Stimulated activated naive CD8-positive, alpha-beta T cell treated with anti-CD3 and anti-CD28 coated beads, Interleukin-15, amount 100 ng/mL, for 72 hours (primary cell): ENCODE results near the gene GNRH2.

Experiments
- ATAC-seq: fragments of 150-1000 bp; cut with Tn5 transposase; 2 replicates; pipeline ENCODE4 v1.10.0; 2021; ENCODE audit warnings: mild to moderate bottlenecking, moderate library complexity
- DNase-seq, 2 donors: peaks; one replicate each; pipeline ENCODE4 v3.0.0; 2021 to 2022
- H3K27ac Mint-ChIP-seq, 2 donors: one replicate each; pipeline ENCODE4 v1.8.0; 2022; ENCODE audit warnings: mild to moderate bottlenecking in 2 of 2, mixed read lengths in 2 of 2, moderate library complexity in 2 of 2
- H3K27me3 Mint-ChIP-seq: one replicate; pipeline ENCODE4 v1.8.0; 2022; ENCODE audit warnings: mixed read lengths
- H3K4me1 Mint-ChIP-seq: one replicate; pipeline ENCODE4 v1.8.0; 2022; ENCODE audit warnings: mild to moderate bottlenecking, mixed read lengths
- H3K4me3 Mint-ChIP-seq, 2 donors: one replicate each; pipeline ENCODE4 v1.8.0; 2022; ENCODE audit warnings: mild to moderate bottlenecking in 2 of 2, mixed read lengths in 2 of 2, moderate library complexity in 1 of 2
- H3K9me3 Mint-ChIP-seq, 2 donors: one replicate each; pipeline ENCODE4 v1.8.0; 2022; ENCODE audit warnings: mixed read lengths in 2 of 2

Gene GNRH2

DNA sequence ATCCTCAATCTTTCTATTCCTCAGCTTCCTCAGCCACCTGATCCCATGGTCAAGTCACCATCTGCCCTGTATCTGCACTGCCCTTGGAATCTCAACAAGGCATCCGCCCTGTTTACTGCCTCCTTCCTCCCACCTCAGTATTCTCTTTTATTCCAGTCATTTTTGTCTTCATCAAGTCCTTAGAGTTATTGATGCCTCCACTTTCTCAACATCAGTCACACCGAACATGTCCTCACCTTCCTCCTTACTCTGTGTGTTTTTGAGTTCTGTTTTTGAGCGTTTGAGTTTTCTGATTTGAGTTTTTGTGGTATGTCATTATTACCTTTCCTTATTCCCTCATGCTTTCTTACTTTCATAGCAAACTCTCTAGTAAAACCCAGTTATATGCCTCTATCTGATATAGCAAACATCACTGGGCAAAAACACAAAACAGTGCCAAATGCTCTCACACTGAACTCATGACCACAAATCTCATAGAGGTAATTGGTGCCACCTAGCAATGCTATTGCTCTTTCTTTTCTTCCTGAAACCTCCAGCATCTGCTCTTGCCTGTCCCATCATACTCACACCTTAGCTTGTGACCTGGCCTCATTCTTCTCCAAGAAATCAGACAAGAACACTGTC is 11.8 kb upstream of the GNRH2 start:
- Mint-ChIP-seq H3K27ac (no peak overlapping the region), H3K9me3 (no peaks in the 10 kb centered on the region), H3K27me3 (no peaks in the 10 kb centered on the region), H3K4me3 (no peak overlapping the region), H3K4me1 (no peaks in the 10 kb centered on the region)
- ATAC-seq (no peak), DNase-seq (no peak)

DNA sequence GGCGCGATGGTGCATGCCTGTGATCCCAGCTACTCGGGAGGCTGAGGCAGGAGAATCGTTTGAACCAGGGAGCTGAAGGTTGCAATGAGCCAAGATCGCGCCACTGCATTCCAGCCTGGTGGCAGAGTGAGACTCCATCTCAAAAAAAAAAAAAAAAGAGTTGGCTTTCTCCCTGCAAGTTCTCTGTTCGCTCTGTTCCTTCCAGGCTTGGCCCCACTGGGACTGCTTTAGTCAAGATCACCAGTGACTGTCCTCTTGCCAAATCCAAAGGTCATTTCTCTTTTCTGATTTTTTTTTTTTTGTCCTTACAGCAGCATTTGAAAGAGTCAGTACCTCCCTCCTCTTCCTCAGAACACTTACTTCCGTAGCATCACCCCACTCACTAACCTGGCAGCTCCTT is 10.8 kb upstream of the GNRH2 start:
- Mint-ChIP-seq H3K4me3 (no peak overlapping the region), H3K9me3 (no peaks in the 10 kb centered on the region), H3K27me3 (no peaks in the 10 kb centered on the region), H3K27ac (no peak overlapping the region), H3K4me1 (no peaks in the 10 kb centered on the region)
- no peak for ATAC-seq
- DNase-seq, result no peak

DNA sequence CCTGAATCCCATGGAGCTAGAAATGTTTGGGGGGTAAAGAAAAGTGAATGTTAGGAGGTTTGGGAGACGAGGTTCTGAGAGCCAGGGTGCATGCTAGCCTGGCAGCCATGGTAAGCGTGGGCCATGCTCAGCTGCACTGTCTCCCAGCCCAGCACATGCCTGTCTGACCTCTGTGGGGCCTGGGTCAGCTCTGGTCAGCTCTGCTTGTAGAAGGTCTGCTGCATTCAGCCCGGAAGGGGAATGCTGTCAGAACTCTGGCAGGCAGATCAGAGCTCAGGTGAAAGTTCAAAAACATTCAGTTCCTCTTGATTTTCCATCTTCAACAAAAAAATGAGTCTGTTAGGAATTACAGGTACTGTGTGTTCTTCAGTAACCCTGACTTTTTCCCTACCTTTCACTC is 5.8 kb upstream of the GNRH2 start:
- Mint-ChIP-seq H3K27ac (peak overlapping the region in 1 of 2 donors; percentile 20), H3K4me1 (no peaks in the 10 kb centered on the region), H3K27me3 (no peaks in the 10 kb centered on the region), H3K9me3 (no peaks in the 10 kb centered on the region), H3K4me3 (no peak overlapping the region)
- ATAC-seq (no peak), DNase-seq (no peak)

DNA sequence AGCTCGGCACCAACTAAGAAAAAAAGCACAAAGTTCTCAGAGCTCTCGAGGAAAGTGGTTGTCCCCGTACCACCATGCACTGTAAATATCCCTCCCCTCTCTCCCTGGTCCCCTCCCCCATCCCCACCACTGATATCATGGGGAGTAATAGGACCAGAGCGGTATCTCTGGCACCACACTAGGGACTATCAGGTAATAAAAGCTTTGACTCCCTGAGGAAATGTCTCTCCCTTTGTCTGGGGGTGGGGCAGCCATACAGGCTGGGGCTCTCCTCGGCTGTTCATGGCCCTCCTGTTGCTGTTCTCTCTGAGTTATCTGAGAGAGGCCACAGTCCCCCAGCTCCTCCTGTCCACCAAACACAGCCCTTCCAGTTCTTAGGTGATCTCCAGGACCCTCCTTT is 5.0 kb upstream of the GNRH2 start:
- no peaks in the 10 kb centered on the region for H3K4me1 Mint-ChIP-seq
- H3K27ac Mint-ChIP-seq, result peak overlapping the region; percentile 3 to 35
- DNase-seq (no peak), ATAC-seq (no peak)
- peak overlapping the region in 1 of 2 donors; percentile 6 for H3K4me3 Mint-ChIP-seq
- no peaks in the 10 kb centered on the region for H3K9me3 Mint-ChIP-seq
- H3K27me3 Mint-ChIP-seq, result no peaks in the 10 kb centered on the region

DNA sequence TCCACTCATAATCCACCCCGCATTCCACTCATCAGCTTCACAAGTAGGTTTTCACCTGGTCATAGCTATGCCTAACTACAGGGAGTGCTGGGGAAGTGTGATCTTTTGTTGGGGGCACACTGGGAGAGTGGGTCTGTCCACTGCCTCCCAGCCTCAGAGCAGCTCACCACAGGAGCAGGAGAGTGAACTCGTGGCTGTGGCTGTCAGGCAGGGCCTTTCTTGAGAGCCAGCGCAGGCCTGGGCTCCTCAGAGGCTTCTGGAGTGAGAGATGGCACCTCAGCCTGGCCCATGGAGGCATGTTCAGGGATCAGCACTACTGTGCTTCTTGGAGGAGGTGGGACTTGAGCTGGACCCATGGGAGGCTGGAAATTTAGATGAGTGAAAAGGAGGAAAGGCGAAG is 4.0 kb upstream of the GNRH2 start:
- DNase-seq (no peak), ATAC-seq (no peak)
- Mint-ChIP-seq H3K27me3 (no peaks in the 10 kb centered on the region), H3K9me3 (no peaks in the 10 kb centered on the region), H3K4me3 (no peak overlapping the region), H3K4me1 (no peaks in the 10 kb centered on the region), H3K27ac (no peak overlapping the region)

DNA sequence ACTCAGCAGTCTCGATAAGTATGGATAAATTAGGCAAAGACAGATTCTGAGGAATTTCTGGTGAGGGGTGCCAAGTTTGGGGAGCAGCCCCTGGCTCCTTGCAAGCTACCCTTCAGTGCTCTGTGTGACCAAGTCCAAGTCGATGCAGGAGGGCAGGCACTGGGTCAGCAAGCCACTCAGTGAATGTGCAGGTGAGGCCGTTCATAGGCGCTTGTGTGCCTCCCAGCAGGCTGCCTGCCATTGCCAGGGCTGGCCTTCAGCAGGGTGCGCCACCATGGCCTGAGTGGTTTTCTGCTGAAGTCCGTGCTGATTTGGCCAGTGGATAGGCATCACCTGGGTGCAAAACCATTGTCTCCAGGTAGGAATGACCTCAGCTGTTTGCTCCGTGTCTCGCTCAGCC is 3.3 kb upstream of the GNRH2 start:
- H3K27me3 Mint-ChIP-seq, result no peaks in the 10 kb centered on the region
- H3K27ac Mint-ChIP-seq, result no peak overlapping the region
- peaks cover 4% of the 10 kb centered on the region for H3K4me1 Mint-ChIP-seq
- ATAC-seq (no peak), DNase-seq (no peak)
- H3K9me3 Mint-ChIP-seq, result no peaks in the 10 kb centered on the region
- H3K4me3 Mint-ChIP-seq, result no peak overlapping the region

DNA sequence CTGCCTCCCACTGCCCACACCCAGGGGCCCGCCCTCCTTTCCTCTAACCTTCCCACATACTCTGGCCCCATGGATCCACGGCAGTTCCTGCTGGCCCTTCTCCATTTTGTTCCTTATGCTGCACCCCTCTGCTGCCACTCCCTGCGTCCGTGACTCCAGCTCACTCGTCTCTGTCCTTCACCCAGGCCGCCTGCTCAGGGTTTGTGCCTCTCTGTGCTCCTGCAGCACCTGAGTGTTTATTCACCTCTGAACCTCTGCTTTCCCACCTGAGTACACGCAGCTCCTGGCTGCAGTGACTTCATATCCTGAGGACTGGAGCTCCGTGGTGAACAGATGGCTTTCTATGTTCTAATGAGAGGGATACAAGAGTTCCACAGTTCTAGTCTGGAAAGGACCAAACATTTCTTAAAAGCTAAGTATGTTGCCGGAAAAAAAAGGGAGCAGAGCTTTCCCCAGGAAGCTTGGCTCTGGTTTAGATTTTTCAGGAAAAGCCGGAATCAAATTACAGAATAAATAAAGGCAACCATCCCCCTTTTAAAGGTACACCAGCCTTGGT is 1.5 kb upstream of the GNRH2 start:
- H3K9me3 Mint-ChIP-seq, result no peaks in the 10 kb centered on the region
- DNase-seq (no peak), ATAC-seq (no peak)
- H3K4me3 Mint-ChIP-seq, result no peak overlapping the region
- no peaks in the 10 kb centered on the region for H3K27me3 Mint-ChIP-seq
- peaks cover 15% of the 10 kb centered on the region for H3K4me1 Mint-ChIP-seq
- H3K27ac Mint-ChIP-seq, result peak overlapping the region; percentile 5 to 42

DNA sequence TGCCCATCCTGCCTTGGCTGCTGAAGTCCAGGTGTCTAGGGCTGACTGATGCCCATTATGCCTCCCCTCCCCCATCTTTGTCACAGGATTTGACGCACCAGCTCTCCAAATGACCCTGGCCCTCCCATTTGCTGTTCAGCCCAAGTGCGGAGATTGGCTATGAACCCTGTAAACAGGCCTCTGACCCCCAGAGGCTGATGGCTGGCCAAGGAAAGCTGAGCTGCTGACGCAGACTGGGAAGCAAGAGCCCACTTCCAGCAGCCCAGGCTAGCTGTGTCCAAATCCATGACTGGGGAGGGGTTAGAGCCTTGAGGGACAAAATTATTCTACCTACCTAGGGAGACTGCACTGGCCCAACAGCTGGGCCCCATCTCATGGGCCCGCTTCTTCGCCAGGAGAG is 797 bp upstream of the GNRH2 start:
- ATAC-seq (no peak), DNase-seq (no peak)
- Mint-ChIP-seq H3K27ac (no peak overlapping the region), H3K9me3 (no peaks in the 10 kb centered on the region), H3K27me3 (no peaks in the 10 kb centered on the region), H3K4me1 (peaks cover 22% of the 10 kb centered on the region), H3K4me3 (no peak overlapping the region)

DNA sequence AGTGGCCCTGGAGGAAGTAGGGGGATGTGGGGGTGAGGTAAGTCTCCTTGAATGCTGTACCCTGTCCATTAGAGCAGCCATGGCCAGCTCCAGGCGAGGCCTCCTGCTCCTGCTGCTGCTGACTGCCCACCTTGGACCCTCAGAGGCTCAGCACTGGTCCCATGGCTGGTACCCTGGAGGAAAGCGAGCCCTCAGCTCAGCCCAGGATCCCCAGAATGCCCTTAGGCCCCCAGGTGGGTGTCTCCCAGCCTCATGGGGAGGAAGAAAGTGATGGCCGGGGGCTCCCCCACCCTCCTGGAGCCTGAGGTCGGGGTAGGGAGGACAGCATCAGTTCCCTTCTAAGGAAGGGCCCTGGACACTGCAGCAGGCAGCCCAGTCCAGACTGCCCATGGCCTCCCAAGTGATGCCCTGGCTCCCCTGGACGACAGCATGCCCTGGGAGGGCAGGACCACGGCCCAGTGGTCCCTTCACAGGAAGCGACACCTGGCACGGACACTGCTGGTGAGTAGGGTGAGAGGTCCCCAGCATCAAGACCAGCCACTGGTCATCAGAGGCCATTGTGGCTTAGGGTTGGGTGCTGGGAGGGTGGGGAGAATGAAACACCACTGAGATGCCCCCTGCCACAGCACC is 1.0 kb downstream of the GNRH2 start:
- Mint-ChIP-seq H3K4me1 (peaks cover 33% of the 10 kb centered on the region), H3K27ac (peak overlapping the region in 1 of 2 donors; percentile 59), H3K27me3 (no peaks in the 10 kb centered on the region), H3K9me3 (no peaks in the 10 kb centered on the region), H3K4me3 (peak overlapping the region; percentile 36 to 82)
- DNase-seq, result no peak
- no peak for ATAC-seq

DNA sequence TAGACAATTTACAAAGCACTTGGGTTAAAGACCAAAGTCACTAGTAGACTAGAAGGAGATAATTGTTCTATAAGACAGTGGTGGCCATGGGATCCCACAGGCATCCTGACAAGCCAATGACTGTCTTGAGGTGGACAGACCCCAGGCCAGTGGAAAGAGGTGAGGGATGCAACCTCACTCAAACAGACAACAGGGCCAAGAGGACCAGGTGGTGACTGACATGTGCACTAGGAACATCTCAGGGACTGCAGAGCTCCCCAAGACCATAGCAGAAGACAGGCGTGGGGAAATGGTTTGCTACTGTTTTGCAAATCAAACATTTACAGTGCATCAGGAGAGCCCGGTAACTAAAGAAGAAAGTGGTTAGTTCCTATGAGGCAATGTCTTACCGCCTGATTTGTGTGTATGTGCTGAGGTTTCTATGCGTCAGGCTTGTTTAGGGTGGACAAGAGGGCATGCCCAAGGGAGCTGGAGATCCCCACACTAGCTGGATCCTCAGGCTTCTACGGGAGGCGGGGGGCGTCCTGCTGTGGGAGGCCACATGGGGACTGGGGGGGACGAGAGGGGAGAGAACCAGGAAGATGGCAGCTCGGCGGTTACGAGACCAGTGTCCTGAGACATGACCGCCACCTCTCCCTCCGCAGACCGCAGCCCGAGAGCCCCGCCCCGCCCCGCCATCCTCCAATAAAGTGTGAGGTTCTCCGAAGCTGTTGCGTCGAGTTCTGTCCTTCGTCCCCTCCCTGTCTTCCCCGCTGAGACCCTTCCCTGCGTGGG is 1.8 kb downstream of the GNRH2 start:
- DNase-seq, result peak in 1 of 2 donors; percentile 64
- peak; percentile 62 for ATAC-seq
- Mint-ChIP-seq H3K27ac (peak overlapping the region; percentile 89 to 90), H3K4me1 (peaks cover 33% of the 10 kb centered on the region), H3K27me3 (no peaks in the 10 kb centered on the region), H3K9me3 (no peaks in the 10 kb centered on the region), H3K4me3 (peak overlapping the region; percentile 82 to 99)

DNA sequence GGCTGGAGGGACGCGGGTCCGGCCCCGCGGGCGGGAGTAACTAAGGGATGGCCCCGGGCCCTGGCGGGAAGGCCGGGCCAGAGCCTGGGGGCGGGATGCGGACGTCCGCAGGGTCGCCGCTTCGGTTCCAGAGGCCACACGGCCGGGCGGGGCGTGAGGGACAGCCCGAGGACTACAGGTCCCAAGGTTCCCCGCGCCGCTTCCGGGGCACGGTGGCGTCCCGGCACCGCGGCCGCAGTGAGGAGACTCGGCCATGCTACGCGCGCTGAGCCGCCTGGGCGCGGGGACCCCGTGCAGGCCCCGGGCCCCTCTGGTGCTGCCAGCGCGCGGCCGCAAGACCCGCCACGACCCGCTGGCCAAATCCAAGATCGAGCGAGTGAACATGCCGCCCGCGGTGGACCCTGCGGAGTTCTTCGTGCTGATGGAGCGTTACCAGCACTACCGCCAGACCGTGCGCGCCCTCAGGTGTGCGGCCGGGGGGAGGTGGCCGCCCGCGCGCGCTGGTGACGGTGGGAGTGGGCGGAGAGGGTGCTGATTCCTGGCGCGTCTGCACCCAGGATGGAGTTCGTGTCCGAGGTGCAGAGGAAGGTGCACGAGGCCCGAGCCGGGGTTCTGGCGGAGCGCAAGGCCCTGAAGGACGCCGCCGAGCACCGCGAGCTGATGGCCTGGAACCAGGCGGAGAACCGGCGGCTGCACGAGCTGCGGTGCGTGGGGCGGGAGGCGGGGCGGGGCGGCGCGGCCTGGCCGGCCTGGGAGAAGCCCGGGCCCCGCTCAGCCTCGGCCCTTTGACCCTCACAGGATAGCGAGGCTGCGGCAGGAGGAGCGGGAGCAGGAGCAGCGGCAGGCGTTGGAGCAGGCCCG is 2.6 kb downstream of the GNRH2 start, which contains the start of gene MRPS26:
TSS of gene MRPS26 (plus strand) at position 237 of the 861 bp plus-strand sequence. CDS start at position 254, 17 bp downstream.
- Mint-ChIP-seq H3K9me3 (no peaks in the 10 kb centered on the region), H3K4me1 (peaks cover 34% of the 10 kb centered on the region), H3K27ac (peak within 1 kb of the TSS; percentile 92 to 94), H3K27me3 (no peaks in the 10 kb centered on the region), H3K4me3 (peak within 1 kb of the TSS; percentile 82 to 99)
- DNase-seq, result peak; percentile 84 to 85
- peak; percentile 94 for ATAC-seq

DNA sequence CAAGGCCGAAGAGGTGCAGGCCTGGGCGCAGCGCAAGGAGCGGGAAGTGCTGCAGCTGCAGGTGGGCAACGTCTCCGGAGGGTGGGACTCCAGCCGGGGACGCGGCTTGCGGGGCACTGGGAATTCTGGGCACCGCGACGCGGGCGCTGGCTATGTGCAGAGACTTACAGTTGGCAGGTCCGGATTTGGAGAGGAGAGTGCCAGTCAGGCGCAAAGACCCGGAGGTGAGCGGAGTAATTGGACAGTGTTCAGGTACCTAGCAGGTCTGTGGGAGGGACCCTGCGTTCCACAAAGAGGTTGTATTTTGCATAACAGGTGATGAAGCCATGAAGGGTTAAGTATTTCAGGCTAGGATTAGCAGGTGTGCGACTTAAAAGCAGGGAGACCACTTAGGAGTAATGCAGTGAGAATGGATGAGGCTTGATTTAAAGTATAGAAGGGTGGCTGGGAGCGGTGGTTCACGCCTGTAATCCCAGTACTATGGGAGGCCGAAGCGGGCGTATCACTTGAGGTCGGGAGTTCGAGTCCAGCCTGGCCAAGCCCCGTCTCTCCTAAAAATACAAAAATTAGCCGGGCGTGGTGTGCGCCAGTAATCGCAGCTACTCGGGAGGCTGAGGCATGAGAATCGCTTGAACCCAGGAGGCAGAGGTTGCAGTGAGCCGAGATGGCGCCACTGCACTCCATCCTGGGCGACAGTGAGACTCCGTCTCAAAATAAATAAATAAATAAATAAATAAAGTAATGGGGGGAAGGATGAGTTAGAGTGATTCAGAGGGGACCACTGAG is 3.4 kb downstream of the GNRH2 start:
- no peaks in the 10 kb centered on the region for H3K9me3 Mint-ChIP-seq
- ATAC-seq (peak; percentile 4), DNase-seq (peak in 1 of 2 donors; percentile 24)
- H3K4me3 Mint-ChIP-seq, result peak overlapping the region; percentile 82 to 99
- H3K27me3 Mint-ChIP-seq, result no peaks in the 10 kb centered on the region
- peak overlapping the region; percentile 84 to 90 for H3K27ac Mint-ChIP-seq
- peaks cover 43% of the 10 kb centered on the region for H3K4me1 Mint-ChIP-seq

DNA sequence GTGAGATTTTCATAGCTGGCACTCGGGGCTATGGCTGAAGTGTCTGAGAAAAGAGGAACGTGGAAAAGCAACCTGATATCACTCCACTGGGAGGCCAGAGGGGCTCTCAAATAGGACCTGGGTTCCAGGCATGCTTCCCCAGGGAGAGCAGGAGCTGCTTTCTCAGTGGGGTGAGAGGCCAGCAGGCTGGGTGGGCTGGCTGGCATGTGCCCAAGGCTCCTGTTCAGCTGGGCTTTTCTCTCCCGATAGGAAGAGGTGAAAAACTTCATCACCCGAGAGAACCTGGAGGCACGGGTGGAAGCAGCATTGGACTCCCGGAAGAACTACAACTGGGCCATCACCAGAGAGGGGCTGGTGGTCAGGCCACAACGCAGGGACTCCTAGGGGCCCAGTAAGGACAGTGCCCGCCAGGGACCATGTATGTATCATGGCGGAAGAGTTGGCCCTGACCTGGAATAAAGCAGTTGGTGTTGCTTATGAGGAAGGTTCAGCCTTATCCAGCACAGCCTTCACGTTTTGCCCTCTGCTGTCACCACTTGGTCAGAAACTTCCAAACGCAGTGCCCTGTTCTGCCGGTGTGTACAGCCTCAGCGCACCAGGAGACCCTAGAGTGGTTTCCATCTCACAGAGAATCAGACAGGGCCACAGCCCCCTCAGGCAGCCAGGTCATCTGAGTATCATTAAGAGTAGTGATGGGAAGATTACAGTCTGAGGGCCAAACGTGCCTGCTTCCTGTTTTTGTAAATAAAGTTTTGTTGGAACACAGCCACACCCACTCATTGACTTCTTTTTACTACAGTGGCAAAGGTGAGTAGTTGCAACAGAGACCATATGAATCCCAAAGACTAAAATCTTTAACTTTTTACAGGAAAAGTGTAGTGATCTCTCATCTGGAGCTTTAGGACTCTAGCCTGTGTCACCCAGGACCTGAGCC is 4.3 kb downstream of the GNRH2 start:
- ATAC-seq (no peak), DNase-seq (no peak)
- Mint-ChIP-seq H3K27ac (peak overlapping the region in 1 of 2 donors; percentile 42), H3K4me3 (peak overlapping the region; percentile 45 to 99), H3K4me1 (peaks cover 44% of the 10 kb centered on the region), H3K27me3 (no peaks in the 10 kb centered on the region), H3K9me3 (no peaks in the 10 kb centered on the region)
